H9 (cell line): ENCODE results near the gene SETD7. TPM values are rescaled to one million over a fixed set of nuclear protein-coding genes. Genes with fewer than 3 reads are reported as not detected.

ENCODE experiments used
- DNase-seq: peaks from one replicate; pipeline ENCODE4 v3.0.0-alpha.2; 2017
- H2AFZ ChIP-seq: one replicate; pipeline ENCODE4 v1.6.1; 2013; ENCODE audit warnings: mild to moderate bottlenecking, low read length, control low read depth, moderate library complexity
- H2AK5ac ChIP-seq: 2 replicates; pipeline ENCODE4 v1.6.1; 2013; ENCODE audit warnings: low read length, control low read depth, mixed read lengths; ENCODE audit not compliant: insufficient read length
- H2BK120ac ChIP-seq: one replicate; pipeline ENCODE4 v1.6.1; 2013; ENCODE audit warnings: low read depth, mild to moderate bottlenecking, low read length, control low read depth, inconsistent platforms; ENCODE audit not compliant: poor library complexity, severe bottlenecking
- H2BK12ac ChIP-seq: 2 replicates; pipeline ENCODE4 v1.6.1; 2013; ENCODE audit warnings: low read length, control low read depth, mixed read lengths, low read depth; ENCODE audit not compliant: insufficient read length
- H2BK15ac ChIP-seq: 2 replicates; pipeline ENCODE4 v1.6.1; 2013; ENCODE audit warnings: low read depth, low read length, control low read depth
- H2BK20ac ChIP-seq: one replicate; pipeline ENCODE4 v1.6.1; 2013; ENCODE audit warnings: low read depth, mild to moderate bottlenecking, low read length, control low read depth, inconsistent platforms; ENCODE audit not compliant: poor library complexity, severe bottlenecking
- H2BK5ac ChIP-seq: 2 replicates; pipeline ENCODE4 v1.6.1; 2013; ENCODE audit warnings: low read length, control low read depth, mixed read lengths; ENCODE audit not compliant: insufficient read length
- H3K14ac ChIP-seq: 2 replicates; pipeline ENCODE4 v1.6.1; 2013; ENCODE audit warnings: low read length, control low read depth; ENCODE audit not compliant: insufficient read depth
- H3K18ac ChIP-seq: 2 replicates; pipeline ENCODE4 v1.6.1; 2013; ENCODE audit warnings: low read depth, mild to moderate bottlenecking, mixed read lengths, low read length, control low read depth; ENCODE audit not compliant: insufficient read length
- H3K23ac ChIP-seq: 2 replicates; pipeline ENCODE4 v1.6.1; 2013; ENCODE audit warnings: low read length, control low read depth, mixed read lengths, low read depth; ENCODE audit not compliant: insufficient read length
- H3K23me2 ChIP-seq: 2 replicates; pipeline ENCODE4 v1.6.1; 2013; ENCODE audit warnings: low read depth, mild to moderate bottlenecking, mixed read lengths, low read length, control low read depth; ENCODE audit not compliant: insufficient read length, poor library complexity, severe bottlenecking
- H3K27ac ChIP-seq: 2 replicates; pipeline ENCODE4 v1.5.1; 2013; ENCODE audit warnings: low read length, control low read depth, mixed read lengths, low read depth; ENCODE audit not compliant: insufficient read length
- H3K27me3 ChIP-seq: 2 replicates; pipeline ENCODE4 v1.6.1; 2013; ENCODE audit warnings: low read length, control low read depth, inconsistent platforms; ENCODE audit not compliant: insufficient read depth
- H3K4ac ChIP-seq: 2 replicates; pipeline ENCODE4 v1.6.1; 2013; ENCODE audit warnings: low read depth, mild to moderate bottlenecking, control low read depth, inconsistent platforms, low read length, moderate library complexity
- H3K4me1 ChIP-seq: 2 replicates; pipeline ENCODE4 v1.6.1; 2013; ENCODE audit warnings: low read length, control low read depth, inconsistent platforms; ENCODE audit not compliant: insufficient read depth
- H3K4me2 ChIP-seq: 2 replicates; pipeline ENCODE4 v1.6.1; 2013; ENCODE audit warnings: low read length, control low read depth, mixed read lengths; ENCODE audit not compliant: insufficient read length, insufficient read depth
- H3K56ac ChIP-seq: 2 replicates; pipeline ENCODE4 v1.6.1; 2013; ENCODE audit warnings: low read depth, mild to moderate bottlenecking, mixed read lengths, low read length, control low read depth; ENCODE audit not compliant: insufficient read length
- H3K79me1 ChIP-seq: 2 replicates; pipeline ENCODE4 v1.6.1; 2013; ENCODE audit warnings: low read depth, mild to moderate bottlenecking, moderate library complexity, low read length, control low read depth, inconsistent platforms; ENCODE audit not compliant: insufficient read depth, poor library complexity, severe bottlenecking
- H3K79me2 ChIP-seq: 2 replicates; pipeline ENCODE4 v1.6.1; 2013; ENCODE audit warnings: low read length, control low read depth, inconsistent platforms; ENCODE audit not compliant: insufficient read depth
- H3K9ac ChIP-seq: 2 replicates; pipeline ENCODE4 v1.6.1; 2013; ENCODE audit warnings: low read length, control low read depth, mixed read lengths; ENCODE audit not compliant: insufficient read length; ENCODE audit errors: extremely low read depth
- H3K9me3 ChIP-seq: one replicate; pipeline ENCODE4 v1.6.1; 2013; ENCODE audit warnings: low read depth, low read length, inconsistent platforms; ENCODE audit not compliant: control insufficient read depth
- H3T11ph ChIP-seq: one replicate; pipeline ENCODE4 v1.6.1; 2013; ENCODE audit warnings: mild to moderate bottlenecking, low read length, control low read depth, inconsistent platforms
- H4K20me1 ChIP-seq: one replicate; pipeline ENCODE4 v1.6.1; 2013; ENCODE audit not compliant: control insufficient read depth, insufficient read length, insufficient read depth
- H4K5ac ChIP-seq: 2 replicates; pipeline ENCODE4 v1.6.1; 2013; ENCODE audit warnings: low read depth, mild to moderate bottlenecking, mixed read lengths, low read length, control low read depth; ENCODE audit not compliant: insufficient read length
- H4K8ac ChIP-seq: replicated peaks from 2 replicates; pipeline ENCODE4 v1.6.1; 2013; ENCODE audit warnings: low read length, control low read depth, mixed read lengths, low read depth; ENCODE audit not compliant: insufficient read length
- H4K91ac ChIP-seq: 2 replicates; pipeline ENCODE4 v1.6.1; 2013; ENCODE audit warnings: low read depth, mild to moderate bottlenecking, moderate library complexity, mixed read lengths, low read length, control low read depth; ENCODE audit not compliant: insufficient read length
- H3K27ac Mint-ChIP-seq, 3 experiments: 2 replicates in 2 of 3; 3 replicates in 1 of 3; pipeline ENCODE4 v1.8.0; 2020 to 2021; ENCODE audit warnings: mixed read lengths in 3 of 3, mild to moderate bottlenecking in 1 of 3, moderate library complexity in 1 of 3
- H3K27me3 Mint-ChIP-seq: 2 replicates; pipeline ENCODE4 v1.8.0; 2021; ENCODE audit warnings: low read depth, mild to moderate bottlenecking, moderate library complexity, mixed read lengths
- H3K36me3 Mint-ChIP-seq, 3 experiments: 2 replicates in 2 of 3; 3 replicates in 1 of 3; pipeline ENCODE4 v1.8.0; 2020 to 2021; ENCODE audit warnings: low read depth in 3 of 3, mixed read lengths in 3 of 3; ENCODE audit not compliant: insufficient read depth in 1 of 3
- H3K4me1 Mint-ChIP-seq, 2 experiments: 2 replicates each; pipeline ENCODE4 v1.8.0; 2020; ENCODE audit warnings: mixed read lengths in 2 of 2
- H3K4me3 Mint-ChIP-seq, 2 experiments: 2 replicates in 1 of 2; 3 replicates in 1 of 2; pipeline ENCODE4 v1.8.0; 2020 to 2021; ENCODE audit warnings: mild to moderate bottlenecking in 2 of 2, mixed read lengths in 2 of 2, moderate library complexity in 1 of 2
- H3K9me3 Mint-ChIP-seq, 2 experiments: 2 replicates in 1 of 2; 3 replicates in 1 of 2; pipeline ENCODE4 v1.8.0; 2020; ENCODE audit warnings: mild to moderate bottlenecking in 2 of 2, mixed read lengths in 2 of 2, moderate library complexity in 1 of 2
- CTCF ChIP-seq: fragments of 200-600 bp; sonication (generic); conservative IDR thresholded peaks from 3 replicates; pipeline ENCODE4 v1.8.0; 2021; ENCODE audit warnings: antibody characterized with exemption, mild to moderate bottlenecking
- WGBS: extraction: QIAGEN DNeasy Blood & Tissue Kit; methylation state at CpG from one replicate; pipeline ENCODE4 v1.1.7; 2013; ENCODE audit warnings: missing lambda C conversion rate, low lambda C conversion rate, mixed read lengths; ENCODE audit not compliant: insufficient read length; ENCODE audit errors: extremely low coverage; 5-methylcytosine and 5-hydroxymethylcytosine counted together
- long read RNA-seq: library from polyadenylated mRNA; unstranded; transcript quantifications from one replicate; pipeline ENCODE4 v2.0.0, GENCODE V29; 2020
- total RNA-seq: library from RNA; stranded (reverse); gene quantifications from 2 replicates; pipeline ENCODE4 v1.2.1, GENCODE V29; 2021

The SETD7 gene
- 1.5 and 1.7 TPM in 2 replicates for total RNA-seq
- long read RNA-seq, partial matches to known transcripts, result 0 of 7 reads
- long read RNA-seq, other reads (novel, unspliced or antisense), result 1 of 7 reads

- no peak for TF ChIP-seq CTCF
- H3K27ac Mint-ChIP-seq, result peak within 1 kb of the TSS in 2 of 3 experiments; percentile 73 to 85; a peak in 2 of 7 replicates
- Histone ChIP-seq H2BK15ac (no peak within 1 kb of the TSS), H3K79me1 (no peaks in the 10 kb centered on the region), H3K27ac (no peak within 1 kb of the TSS), H4K20me1 (no peaks in the 10 kb centered on the region), H3K4me1 (peaks cover 5% of the 10 kb centered on the region), H3K27me3 (peaks cover 25% of the 10 kb centered on the region), H2BK120ac (no peak within 1 kb of the TSS), H4K5ac (no peak within 1 kb of the TSS), H2AFZ (no peak within 1 kb of the TSS), H3K23ac (no peak within 1 kb of the TSS), H2AK5ac (no peak within 1 kb of the TSS), H4K91ac (no peak within 1 kb of the TSS), H3K23me2 (peaks cover 19% of the 10 kb centered on the region), H3K79me2 (no peaks in the 10 kb centered on the region), H3K4ac (no peak within 1 kb of the TSS), H3K14ac (peak within 1 kb of the TSS; percentile 89), H3T11ph (no peak within 1 kb of the TSS), H2BK12ac (no peak within 1 kb of the TSS), H2BK20ac (no peak within 1 kb of the TSS), H3K9ac (peak within 1 kb of the TSS; percentile 52), H3K18ac (peak within 1 kb of the TSS; percentile 65), H4K8ac (no peak within 1 kb of the TSS), H3K56ac (no peak within 1 kb of the TSS), H3K4me2 (peak within 1 kb of the TSS; percentile 73), H2BK5ac (no peak within 1 kb of the TSS), H3K9me3 (no peaks in the 10 kb centered on the region)
- peaks cover 0 to 3% of the 10 kb centered on the region in 2 experiments; a peak in 2 of 5 replicates for H3K9me3 Mint-ChIP-seq
- H3K27me3 Mint-ChIP-seq, result peaks cover 86% of the 10 kb centered on the region
- peaks cover 27 to 42% of the 10 kb centered on the region in 2 experiments for H3K4me1 Mint-ChIP-seq
- H3K4me3 Mint-ChIP-seq, result peak within 1 kb of the TSS; percentile 87 to 98
- no peaks in the 10 kb centered on the region; a peak in 2 of 7 replicates for H3K36me3 Mint-ChIP-seq
- no CpG with 5 or more reads among the region's 61 CpGs for WGBS
- DNase-seq, result peak; percentile 88
These were observed at the start of gene SETD7 for GRCh38 chr4:139556071-139556723. TSS of gene SETD7 (minus strand) at chr4:139556219. CDS start at chr4:139556137, 82 bp downstream.
